HG02943 (cell line): ENCODE measurements around the gene MYO1G.

Experiments
- ATAC-seq: cut with Tn5 transposase; IDR thresholded peaks from one replicate; pipeline ENCODE4 v1.9.1; 2021; ENCODE audit warnings: mild to moderate bottlenecking, low read depth, moderate library complexity; ENCODE audit not compliant: unreplicated experiment

The MYO1G gene

GRCh38 chr7:44967571-44968446 is 11.0 kb downstream of the MYO1G start:
- ATAC-seq, result no peak

GRCh38 chr7:44966731-44967538 is 11.9 kb downstream of the MYO1G start:
- no peak for ATAC-seq

GRCh38 chr7:44965937-44966730 is 12.7 kb downstream of the MYO1G start:
- no peak for ATAC-seq

DNA sequence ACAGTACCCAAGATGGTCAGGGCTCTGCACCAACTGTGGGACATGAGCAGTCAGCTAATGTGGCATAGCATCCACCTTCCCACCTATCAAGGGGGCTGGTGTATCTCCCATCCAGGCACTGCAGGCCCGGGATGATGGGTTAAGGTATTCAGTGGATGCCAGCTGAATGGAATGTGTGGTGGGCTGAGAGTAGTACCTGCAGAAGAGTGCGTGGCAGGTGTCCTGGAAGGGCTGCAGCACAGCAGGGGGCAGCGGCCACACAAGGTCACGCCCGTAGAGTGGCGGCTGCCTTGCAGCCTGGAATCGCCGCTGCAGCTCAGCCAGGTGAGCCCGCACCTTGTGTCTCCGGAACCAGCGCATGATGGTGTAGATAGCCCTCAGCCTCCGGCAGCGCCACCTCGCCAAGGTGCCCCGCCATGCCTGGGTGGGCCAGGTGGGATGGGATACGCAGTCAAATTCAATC is 13.3 kb downstream of the MYO1G start:
- ATAC-seq, result no peak

DNA sequence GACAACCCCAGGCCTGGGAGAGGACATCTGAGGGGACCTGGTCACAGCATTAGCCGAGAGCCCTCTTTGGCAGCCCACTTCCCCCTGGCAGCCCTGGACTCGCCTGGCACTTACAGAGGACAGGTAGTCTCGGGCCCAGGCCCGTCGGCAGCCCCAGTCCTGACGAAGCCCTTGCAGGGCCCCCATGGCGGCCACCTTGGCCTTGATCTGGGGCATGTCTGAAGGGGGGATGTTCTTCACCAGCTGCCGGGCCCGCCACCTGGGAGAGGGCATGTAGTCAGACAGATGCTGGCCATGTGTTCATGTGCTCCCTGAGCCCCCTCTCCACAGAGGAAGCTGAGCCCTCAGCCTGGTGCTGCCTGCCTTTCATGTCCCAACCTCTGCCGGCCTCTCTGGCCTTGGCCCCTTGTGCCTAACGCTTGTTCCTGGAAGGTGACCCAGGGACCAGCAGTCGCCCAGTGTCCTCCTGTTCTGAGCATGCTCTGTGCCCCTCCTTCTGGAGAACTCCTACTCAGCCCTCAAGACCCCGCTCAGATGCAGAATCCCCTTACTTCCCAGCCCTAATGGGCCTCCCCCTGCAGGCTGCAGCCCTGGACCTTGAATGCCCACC is 13.9 kb downstream of the MYO1G start:
- no peak for ATAC-seq

DNA sequence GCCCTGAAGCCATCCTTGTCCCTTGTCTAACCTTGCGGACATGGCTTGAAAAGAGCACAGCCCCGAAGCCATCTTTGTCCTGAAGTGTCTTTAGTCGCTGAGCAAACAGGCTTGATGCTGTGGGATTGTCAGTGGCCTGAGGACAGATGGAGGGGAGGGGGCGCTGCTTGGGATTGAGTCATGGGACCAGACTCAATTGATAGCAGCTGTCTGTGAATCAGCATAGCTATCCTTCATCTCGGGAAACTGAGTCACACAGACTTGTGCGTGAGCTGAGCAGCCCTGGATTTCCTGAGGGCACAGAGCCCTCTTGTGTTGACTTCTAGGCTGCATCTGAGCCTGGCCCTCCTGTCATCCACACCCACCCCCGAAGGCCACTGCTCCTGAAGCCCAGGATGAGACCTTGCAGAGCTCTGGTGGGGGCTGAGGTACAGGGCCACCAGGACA is 14.4 kb downstream of the MYO1G start:
- ATAC-seq, result no peak

DNA sequence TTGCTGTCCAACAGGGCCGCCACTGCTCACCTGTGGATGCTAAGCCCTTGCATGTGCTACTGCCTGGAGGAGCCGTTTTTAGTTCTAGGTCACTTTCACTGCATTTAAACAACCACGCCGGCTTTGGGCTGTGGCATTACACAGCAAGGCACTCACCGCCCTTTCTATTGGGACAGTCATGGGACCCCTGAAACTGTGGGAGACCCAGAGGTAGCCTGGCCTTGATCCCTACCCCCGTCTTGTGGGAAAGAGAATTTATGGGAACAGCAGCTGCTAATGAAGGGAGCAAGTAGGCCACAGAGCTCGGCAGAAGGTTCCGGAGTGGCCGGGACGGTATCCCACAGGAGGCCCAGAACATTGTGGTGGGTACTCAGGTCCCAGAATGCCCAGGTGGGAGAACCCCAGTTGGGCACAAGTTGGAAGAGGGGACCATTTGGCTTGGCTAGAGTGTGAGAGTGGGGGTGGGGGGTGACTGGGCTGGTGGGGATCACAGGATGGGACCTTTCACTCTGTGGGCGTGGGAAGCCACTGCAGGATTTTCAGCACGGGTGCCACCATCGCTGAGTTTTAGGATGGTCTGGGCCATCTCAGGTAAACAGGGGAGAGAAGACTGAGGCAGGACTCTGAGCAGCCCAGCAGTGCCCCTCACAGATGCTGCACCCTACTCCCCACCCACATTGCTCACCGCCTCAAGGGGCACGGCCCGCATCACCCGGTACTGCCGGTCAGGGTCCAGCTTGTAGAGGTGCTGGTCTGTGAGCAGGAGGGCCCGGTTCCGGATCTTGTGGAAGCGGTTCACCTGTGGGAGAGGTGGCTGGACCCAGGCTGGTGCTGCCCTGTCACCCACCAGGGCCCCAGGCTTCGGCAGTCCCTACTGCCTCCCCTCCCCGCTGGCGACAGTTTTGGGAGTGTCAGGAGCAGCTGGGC is 15.2 kb downstream of the MYO1G start:
- ATAC-seq, result no peak

DNA sequence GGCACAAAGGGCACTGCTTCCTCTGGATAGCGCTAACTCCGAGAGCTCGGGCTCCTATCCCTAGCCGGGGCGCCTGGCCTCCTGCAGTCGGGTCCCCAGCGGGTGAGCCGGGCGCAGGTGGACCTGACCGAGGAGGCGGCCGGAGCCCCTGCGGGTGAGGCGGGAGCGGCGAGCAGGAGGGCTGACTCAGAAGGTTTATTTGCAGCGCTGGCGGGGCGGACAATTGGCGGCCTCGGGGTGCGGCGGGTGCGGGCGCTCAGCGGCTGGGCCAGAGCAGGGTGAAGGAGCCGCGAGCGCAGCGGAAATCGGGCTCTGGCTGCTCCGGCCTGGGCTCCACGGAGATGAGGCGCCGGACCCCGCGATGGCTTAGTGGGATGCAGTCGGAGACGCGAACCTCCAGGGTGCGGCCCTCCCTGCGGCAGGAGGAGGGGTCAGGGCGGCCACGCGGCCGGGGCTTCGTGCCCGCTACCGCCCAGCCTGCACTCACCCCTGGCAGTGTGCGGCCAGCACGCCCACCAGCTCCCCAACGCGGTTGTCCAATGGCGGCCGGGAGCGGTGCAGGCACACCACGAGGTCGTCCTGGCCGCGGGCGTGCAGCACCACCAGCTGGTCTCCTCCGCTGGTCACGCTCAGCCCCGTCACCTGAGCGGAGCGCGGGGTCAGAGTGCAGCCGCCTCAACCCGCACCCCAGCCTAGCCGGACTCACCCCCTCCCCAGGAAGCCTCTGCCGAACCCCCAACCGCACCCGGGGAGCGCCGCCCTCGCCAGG is 16.1 kb downstream of the MYO1G start:
- ATAC-seq, result no peak

DNA sequence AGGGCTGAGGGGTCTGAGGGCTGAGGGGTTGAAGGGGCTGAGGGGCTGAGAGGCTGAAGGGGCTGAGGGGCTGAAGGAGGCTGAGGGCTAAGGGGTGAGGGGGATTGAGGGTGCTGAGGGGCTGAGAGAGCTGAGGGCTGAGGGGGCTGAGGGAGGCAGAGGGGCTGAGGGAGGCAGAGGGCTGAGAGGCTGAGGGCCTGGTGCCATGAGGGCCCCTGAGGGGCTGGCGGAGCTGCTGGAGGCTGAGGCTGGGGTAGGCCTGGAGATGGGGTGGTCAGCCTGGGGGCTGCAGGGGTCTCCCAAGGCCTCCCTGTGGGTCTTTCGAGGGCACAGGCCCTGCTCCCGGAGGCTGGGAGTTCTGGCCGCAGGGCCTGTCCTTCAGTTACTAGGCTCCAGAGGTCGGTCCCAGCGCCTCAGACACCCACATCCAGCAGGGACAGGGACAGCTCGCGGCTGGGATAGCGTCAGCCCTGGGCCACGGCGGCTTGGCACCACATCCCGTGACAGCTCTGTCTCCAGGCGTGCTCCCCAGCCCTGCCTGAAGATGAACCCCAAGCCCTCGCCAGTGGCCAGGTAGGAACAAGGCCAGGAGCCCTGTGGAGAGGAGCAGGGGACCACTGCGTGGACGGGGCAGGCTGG is 16.9 kb downstream of the MYO1G start:
- no peak for ATAC-seq

DNA sequence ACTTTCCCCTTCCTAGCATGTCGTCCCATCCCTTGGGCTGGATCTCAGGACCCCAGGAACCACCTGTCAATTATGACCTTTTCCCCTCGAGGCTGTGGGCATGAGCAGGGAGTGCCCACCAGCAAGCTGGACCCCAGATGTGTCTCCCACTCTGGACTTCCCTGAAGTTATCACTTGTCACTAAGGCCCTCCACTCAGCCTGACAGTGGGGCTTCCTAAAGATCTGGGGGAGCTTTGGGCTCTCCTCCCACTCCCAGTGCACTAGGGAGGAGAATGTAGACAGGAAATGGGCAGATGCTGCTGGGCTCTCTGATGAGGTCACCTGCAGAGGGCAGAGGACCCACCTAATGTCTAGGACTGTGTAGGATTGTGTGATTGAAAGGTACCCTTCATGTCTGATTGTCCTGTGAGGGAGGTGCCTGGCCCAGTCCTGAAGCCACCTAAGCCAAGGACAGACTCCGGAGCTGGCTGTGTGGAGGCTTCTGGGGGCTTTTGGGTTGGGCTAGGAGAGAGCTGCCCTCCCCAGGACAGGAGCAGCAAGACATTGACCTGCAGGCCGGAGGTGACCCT is 18.7 kb downstream of the MYO1G start:
- no peak for ATAC-seq

DNA sequence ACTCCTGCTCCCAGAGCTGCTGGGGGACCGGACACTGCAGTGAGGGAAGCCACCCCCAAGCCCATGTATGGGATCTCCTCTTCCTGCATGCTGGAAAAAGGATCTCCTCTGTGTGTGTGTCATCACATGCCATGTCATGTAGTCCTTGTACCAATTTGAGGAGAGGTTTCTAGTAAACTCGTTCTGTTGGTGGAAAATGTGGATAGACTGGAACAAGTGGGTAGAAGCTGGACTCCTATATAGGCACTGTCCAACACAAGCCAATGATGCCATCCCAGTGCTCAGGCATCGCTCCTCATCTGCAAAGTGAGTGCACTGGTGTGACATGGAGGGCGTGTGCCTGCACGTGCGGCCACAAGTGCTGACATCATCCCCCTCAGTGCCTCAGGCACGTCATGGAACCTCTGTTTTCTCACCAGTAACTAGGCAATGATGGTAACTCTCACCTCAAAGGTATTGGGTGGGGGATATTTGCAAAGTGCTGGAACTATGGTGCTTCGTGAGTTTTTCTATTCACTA is 19.3 kb downstream of the MYO1G start:
- no peak for ATAC-seq

DNA sequence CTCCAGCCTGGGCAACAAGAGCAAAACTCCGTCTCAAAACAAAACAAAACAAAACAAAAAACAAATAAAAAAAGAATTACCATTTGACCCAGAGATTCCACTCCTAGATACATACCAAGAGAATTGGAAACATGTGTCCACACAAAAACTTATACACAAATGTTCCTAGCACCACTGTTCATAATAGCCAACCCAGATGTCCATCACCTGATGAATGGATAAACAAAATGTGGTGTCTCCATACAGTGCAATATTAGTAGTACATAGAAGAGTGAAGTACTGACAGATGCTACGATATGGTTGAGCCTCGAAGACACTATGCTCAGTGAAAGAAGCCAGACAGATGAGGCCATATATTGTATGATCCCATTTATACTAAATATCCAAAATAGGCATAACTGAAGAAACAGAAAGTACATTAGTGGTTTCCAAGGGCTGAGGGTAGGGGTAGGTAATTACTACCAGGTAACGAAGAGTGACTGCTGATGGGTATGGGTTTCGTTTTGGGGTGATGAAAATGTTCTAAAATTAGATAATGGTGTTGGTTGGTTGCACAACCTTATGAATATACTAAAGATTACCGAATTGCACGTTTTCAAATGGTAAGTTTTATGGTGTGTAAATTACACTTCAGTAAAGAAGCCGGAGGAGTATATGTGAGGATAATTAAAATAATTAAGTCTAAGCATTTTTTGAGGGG is 20.0 kb downstream of the MYO1G start:
- no peak for ATAC-seq

GRCh38 chr7:44956157-44956766 is 22.6 kb downstream of the MYO1G start:
- ATAC-seq, result no peak

- ATAC-seq, result no peak
Measured at GRCh38 chr7:44955733-44956132, 23.1 kb downstream of the MYO1G start.

DNA sequence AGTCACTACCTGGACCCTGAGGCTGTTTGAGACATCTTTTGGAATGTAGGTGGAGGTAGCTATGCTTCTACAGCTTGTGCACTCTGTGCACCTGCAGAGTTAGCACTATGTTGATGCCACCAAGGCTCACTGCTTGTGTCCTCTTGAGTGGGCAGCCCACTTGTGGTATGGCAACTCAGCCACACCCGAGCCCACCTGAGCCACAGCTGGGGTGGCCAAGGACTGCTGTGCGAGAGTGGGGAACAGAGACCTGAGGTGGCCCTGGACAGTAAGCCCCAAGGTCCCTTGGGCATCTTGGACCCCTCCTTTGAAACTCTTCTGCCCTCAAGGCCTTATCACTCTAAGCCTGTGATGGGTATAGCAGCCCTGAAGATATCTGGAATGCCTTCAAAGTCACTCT is 25.7 kb downstream of the MYO1G start:
- ATAC-seq, result no peak

DNA sequence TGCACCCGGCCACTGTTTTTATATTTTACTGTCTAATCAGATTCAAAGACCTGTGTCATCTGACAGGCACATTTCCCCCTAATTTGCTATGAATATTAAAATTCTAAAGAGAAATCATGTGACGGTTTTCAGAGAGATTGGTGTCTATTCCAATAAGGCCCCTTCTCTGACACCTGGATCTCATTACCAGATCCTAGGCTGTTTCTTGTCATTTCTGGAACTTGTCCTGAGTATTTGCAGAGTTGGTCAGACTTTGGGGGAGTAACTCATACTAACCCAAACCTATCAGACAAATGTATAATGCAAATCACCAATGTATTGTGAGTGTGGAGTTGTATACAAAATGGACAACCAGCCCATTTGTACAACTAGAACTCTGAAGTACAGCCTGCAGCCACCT is 29.5 kb downstream of the MYO1G start:
- ATAC-seq, result no peak
